Measurements from ENCODE around the gene PXDN.

DNA sequence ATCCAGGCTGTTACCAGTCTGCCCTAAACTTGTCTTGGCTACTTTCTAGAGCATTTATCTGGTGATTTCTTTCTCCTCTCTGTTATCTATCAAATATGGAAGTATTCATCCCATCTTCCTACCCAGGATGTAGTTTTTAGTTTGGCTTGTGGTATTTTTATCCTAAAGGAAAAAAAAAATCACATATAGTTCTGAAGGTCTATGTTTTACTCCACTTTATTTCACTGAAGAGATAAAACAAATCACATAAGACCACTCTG, 62.2 kb downstream of the PXDN start:
- TF ChIP-seq, protein P1, sequence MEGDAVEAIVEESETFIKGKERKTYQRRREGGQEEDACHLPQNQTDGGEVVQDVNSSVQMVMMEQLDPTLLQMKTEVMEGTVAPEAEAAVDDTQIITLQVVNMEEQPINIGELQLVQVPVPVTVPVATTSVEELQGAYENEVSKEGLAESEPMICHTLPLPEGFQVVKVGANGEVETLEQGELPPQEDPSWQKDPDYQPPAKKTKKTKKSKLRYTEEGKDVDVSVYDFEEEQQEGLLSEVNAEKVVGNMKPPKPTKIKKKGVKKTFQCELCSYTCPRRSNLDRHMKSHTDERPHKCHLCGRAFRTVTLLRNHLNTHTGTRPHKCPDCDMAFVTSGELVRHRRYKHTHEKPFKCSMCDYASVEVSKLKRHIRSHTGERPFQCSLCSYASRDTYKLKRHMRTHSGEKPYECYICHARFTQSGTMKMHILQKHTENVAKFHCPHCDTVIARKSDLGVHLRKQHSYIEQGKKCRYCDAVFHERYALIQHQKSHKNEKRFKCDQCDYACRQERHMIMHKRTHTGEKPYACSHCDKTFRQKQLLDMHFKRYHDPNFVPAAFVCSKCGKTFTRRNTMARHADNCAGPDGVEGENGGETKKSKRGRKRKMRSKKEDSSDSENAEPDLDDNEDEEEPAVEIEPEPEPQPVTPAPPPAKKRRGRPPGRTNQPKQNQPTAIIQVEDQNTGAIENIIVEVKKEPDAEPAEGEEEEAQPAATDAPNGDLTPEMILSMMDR (IDR thresholded peaks at IDR 0.05) = no peak
- TF ChIP-seq POLR2A (IDR thresholded peaks at IDR 0.05) = no peak
- TF ChIP-seq EP300 (IDR thresholded peaks at IDR 0.05) = no peak

Data from stomach (tissue), 4 donors.